Esophagus (tissue), 2 donors: ENCODE measurements around the gene PHF5A. TPM values are rescaled to one million over a fixed set of nuclear protein-coding genes. Genes with fewer than 3 reads are reported as not detected.

ENCODE experiments used
- polyA plus RNA-seq, 2 donors: library from polyadenylated mRNA; stranded (reverse); fragments of 200-250 nt; gene quantifications; one replicate each; pipeline ENCODE4 v1.2.3, GENCODE V29; 2013
- donor health status: healthy with polysubstance abuse.
- donor health status: Bipolar disorder and iron deficiency.

The PHF5A gene
- polyA plus RNA-seq, 2 donors = 41.4 to 61.8 TPM

Other genes starting within 250 kb of the PHF5A start
- 1 to 10 TPM; 2.8 to 5.9 TPM for gene CHADL, start 227.8 kb downstream of the PHF5A start, polyA plus RNA-seq
- 10 to 100 TPM; 53.0 to 61.7 TPM for gene RANGAP1, start 182.5 kb downstream of the PHF5A start, polyA plus RNA-seq
- gene ZC3H7B, start 167.2 kb downstream of the PHF5A start, polyA plus RNA-seq = 10 to 100 TPM; 13.9 to 23.1 TPM
- 1 to 10 TPM; 8.5 to 9.5 TPM for gene TEF, start 86.8 kb downstream of the PHF5A start, polyA plus RNA-seq
- 10 to 100 TPM; 10.7 to 11.1 TPM for gene TOB2, start 21.9 kb downstream of the PHF5A start, polyA plus RNA-seq
- gene ACO2, start 425 bp upstream of the PHF5A start, polyA plus RNA-seq = 10 to 100 TPM; 22.6 to 59.7 TPM
- gene POLR3H, start 75.8 kb upstream of the PHF5A start, polyA plus RNA-seq = 10 to 100 TPM; 24.3 to 25.9 TPM
- gene CSDC2, start 92.3 kb upstream of the PHF5A start, polyA plus RNA-seq = 1 to 10 TPM; 1.1 to 1.2 TPM
- gene PMM1, start 121.1 kb upstream of the PHF5A start, polyA plus RNA-seq = 10 to 100 TPM; 76.2 to 85.4 TPM
- 10 to 100 TPM; 22.8 to 34.8 TPM for gene DESI1, start 152.4 kb upstream of the PHF5A start, polyA plus RNA-seq
- gene XRCC6, start 152.6 kb upstream of the PHF5A start, polyA plus RNA-seq = 100 to 1,000 TPM in 1 of 2 donors, 10 to 100 TPM in 1; 75.5 to 168 TPM
- 100 to 1,000 TPM in 1 of 2 donors, 10 to 100 TPM in 1; 95.9 to 110 TPM for gene SNU13, start 220.2 kb upstream of the PHF5A start, polyA plus RNA-seq
- under 1 TPM; 0.36 to 0.79 TPM for gene MEI1, start 230.8 kb upstream of the PHF5A start, polyA plus RNA-seq